ENCODE results near the gene FLT3. TPM values are rescaled to one million over a fixed set of nuclear protein-coding genes. Genes with fewer than 3 reads are reported as not detected.
"Not testable (repeated sequence)": the region's sequence is repeated elsewhere in the genome, so short reads cannot be mapped to it uniquely, and the experiment has no call there.

FLT3 gene
- total and polyA plus RNA-seq, 2 donors from 2014 or later, result 2.9 TPM; not detected in 1

DNA sequence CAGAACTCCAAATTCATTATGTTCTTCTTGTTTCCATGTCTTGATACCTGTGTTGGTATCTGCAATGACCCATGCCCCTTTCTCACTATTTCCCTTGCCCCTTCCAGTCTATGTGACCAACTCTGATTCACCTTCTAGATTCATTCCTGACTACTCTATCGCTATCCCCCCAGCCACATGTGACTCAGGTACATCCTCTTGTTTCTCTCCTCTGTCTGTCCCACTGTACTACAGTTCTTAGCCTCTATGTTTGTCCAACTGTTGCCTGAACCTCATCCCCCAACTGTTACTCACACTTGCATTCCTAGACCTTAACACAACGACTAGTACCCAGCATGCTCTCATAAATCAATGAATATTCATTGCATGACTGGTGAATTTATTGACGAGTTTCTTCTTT is 10.0 kb upstream of the FLT3 start:
- Histone ChIP-seq H3K27ac (ENCODE audit: low read depth in 2 of 2, low read length in 2 of 2) (no peak overlapping the region), H3K4me1 (ENCODE audit: control insufficient read depth in 2 of 3, insufficient read depth in 2 of 3, low read depth in 1 of 3, low read length in 3 of 3) (no peaks in the 10 kb centered on the region), H3K4me3 (ENCODE audit: low read length in 3 of 3) (no peak overlapping the region), H3K9me3 (ENCODE audit: control insufficient read depth in 2 of 3, insufficient read depth in 1 of 3, low read length in 3 of 3) (no peaks in the 10 kb centered on the region), H3K9ac (ENCODE audit: low read length in 3 of 3) (no peak overlapping the region), H3K27me3 (ENCODE audit: control insufficient read depth, insufficient read depth, low read length) (no peaks in the 10 kb centered on the region), H3K36me3 (ENCODE audit: control insufficient read depth in 2 of 3, insufficient read depth in 3 of 3, low read length in 3 of 3) (no peaks in the 10 kb centered on the region)
- TF ChIP-seq, protein P1, sequence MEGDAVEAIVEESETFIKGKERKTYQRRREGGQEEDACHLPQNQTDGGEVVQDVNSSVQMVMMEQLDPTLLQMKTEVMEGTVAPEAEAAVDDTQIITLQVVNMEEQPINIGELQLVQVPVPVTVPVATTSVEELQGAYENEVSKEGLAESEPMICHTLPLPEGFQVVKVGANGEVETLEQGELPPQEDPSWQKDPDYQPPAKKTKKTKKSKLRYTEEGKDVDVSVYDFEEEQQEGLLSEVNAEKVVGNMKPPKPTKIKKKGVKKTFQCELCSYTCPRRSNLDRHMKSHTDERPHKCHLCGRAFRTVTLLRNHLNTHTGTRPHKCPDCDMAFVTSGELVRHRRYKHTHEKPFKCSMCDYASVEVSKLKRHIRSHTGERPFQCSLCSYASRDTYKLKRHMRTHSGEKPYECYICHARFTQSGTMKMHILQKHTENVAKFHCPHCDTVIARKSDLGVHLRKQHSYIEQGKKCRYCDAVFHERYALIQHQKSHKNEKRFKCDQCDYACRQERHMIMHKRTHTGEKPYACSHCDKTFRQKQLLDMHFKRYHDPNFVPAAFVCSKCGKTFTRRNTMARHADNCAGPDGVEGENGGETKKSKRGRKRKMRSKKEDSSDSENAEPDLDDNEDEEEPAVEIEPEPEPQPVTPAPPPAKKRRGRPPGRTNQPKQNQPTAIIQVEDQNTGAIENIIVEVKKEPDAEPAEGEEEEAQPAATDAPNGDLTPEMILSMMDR (IDR thresholded peaks at IDR 0.05; ENCODE audit: borderline replicate concordance, extremely low read depth, insufficient read depth), result no peak
- intact Hi-C loops (cut with DNase I), result no loop called here
- DNase-seq, result no peak
- FAIRE-seq, result no peak

DNA sequence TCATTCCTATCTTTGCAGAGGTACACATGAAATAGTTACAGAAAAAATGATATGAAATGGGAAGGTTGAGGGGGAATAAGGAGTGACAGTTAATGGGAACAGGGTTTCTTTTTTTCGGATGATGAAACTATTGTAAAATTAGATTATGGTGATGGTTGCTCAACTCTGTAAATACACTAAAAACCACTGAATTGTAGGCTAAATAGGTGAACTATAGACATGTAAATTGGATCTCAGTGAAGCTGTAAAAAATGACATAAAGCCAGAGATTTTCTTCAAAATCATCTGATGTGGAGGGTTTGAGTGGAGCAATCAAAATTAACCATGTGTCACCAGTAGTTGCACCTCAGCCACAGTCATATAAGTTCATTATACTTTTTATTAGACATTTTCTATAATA is 6.6 kb upstream of the FLT3 start:
- no peak overlapping the region for H3K27ac ChIP-seq (ENCODE audit: low read depth in 2 of 2, low read length in 2 of 2)
- H3K9ac ChIP-seq (ENCODE audit: low read length in 3 of 3), result no peak overlapping the region
- peaks cover 1% of the 10 kb centered on the region for H3K27me3 ChIP-seq (ENCODE audit: control insufficient read depth, insufficient read depth, low read length)
- no peak for DNase-seq
- H3K4me1 ChIP-seq (ENCODE audit: control insufficient read depth in 2 of 3, insufficient read depth in 2 of 3, low read depth in 1 of 3, low read length in 3 of 3), result no peaks in the 10 kb centered on the region
- TF ChIP-seq, protein P1 (IDR thresholded peaks at IDR 0.05; ENCODE audit: borderline replicate concordance, extremely low read depth, insufficient read depth), result no peak
- no peak for FAIRE-seq
- no peak overlapping the region for H3K4me3 ChIP-seq (ENCODE audit: low read length in 3 of 3)
- intact Hi-C loops (cut with DNase I), result no loop called here
- H3K36me3 ChIP-seq (ENCODE audit: control insufficient read depth in 2 of 3, insufficient read depth in 3 of 3, low read length in 3 of 3), result no peaks in the 10 kb centered on the region
- H3K9me3 ChIP-seq (ENCODE audit: control insufficient read depth in 2 of 3, insufficient read depth in 1 of 3, low read length in 3 of 3), result no peaks in the 10 kb centered on the region

DNA sequence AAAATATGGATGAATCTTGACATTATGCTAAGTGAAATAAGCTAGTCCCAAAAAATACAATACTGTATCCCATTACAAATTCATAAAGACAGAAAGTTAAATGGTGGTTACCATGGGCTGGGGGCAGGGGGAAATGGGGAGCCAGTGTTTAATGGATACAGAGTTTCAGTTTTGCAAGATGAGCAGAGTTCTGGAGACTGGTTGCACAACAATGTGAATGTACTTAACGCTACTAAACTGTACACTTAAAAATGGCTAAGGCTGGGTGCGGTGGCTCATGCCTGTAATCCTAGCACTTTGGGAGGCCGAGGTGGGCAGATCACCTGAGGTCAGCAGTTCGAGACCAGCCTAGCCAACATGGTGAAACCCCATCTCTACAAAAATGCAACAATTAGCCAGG is 1.5 kb upstream of the FLT3 start:
- H3K9ac ChIP-seq (ENCODE audit: low read length in 3 of 3); H3K36me3 ChIP-seq (ENCODE audit: control insufficient read depth in 2 of 3, insufficient read depth in 3 of 3, low read length in 3 of 3); H3K4me3 ChIP-seq (ENCODE audit: low read length in 3 of 3); FAIRE-seq; intact Hi-C loops (cut with DNase I); H3K9me3 ChIP-seq (ENCODE audit: control insufficient read depth in 2 of 3, insufficient read depth in 1 of 3, low read length in 3 of 3); DNase-seq; H3K4me1 ChIP-seq (ENCODE audit: control insufficient read depth in 2 of 3, insufficient read depth in 2 of 3, low read depth in 1 of 3, low read length in 3 of 3); H3K27ac ChIP-seq (ENCODE audit: low read depth in 2 of 2, low read length in 2 of 2): not testable (repeated sequence)
- H3K27me3 ChIP-seq (ENCODE audit: control insufficient read depth, insufficient read depth, low read length), result peaks cover 20% of the 10 kb centered on the region

DNA sequence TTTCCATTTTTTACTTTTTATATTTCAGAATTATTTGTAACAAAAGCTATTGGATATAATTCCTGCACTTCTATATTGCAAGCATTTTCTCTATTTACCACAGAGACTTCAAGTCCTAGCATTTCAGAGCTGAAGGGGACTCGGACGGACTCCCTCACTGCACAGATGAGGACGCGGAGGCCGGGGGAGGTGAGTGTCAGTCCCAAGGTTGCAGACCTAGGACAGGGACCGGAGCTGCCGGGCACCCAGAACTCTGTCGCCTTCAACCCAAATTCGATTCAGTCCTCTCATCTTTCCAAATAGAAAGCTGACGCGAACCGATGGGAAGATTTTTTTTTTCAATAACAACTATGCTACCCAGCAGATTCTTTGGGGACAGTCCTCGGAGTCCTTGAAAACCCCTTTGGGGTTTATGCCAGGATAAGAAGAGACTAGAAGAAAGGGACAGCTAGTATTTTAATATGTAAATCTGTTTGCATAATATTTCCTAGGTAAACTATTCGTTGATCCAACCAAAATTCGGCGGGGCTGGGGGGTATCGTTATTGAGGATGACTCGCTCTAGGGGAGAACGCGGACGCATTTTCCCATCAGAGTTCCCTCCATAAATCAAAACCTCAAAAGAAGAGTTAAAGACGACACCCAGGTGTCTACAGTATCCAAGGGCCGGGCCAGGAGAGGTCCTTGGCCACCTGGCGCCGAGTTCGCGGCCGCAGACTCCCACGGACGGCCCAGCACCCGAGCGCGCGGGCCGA is 803 bp downstream of the FLT3 start:
- intact Hi-C loops (cut with DNase I), result no loop called here
- Histone ChIP-seq H3K27me3 (ENCODE audit: control insufficient read depth, insufficient read depth, low read length) (peaks cover 20% of the 10 kb centered on the region), H3K27ac (ENCODE audit: low read depth in 2 of 2, low read length in 2 of 2) (no peak overlapping the region)

More for the DNA sequence above, 803 bp downstream of the FLT3 start:
- Histone ChIP-seq H3K4me3 (ENCODE audit: low read length in 3 of 3) (peak overlapping the region in 1 of 3 donors; percentile 47), H3K4me1 (ENCODE audit: control insufficient read depth in 2 of 3, insufficient read depth in 2 of 3, low read depth in 1 of 3, low read length in 3 of 3) (peaks cover 0 to 4% (median 0%) of the 10 kb centered on the region in 3 donors), H3K36me3 (ENCODE audit: control insufficient read depth in 2 of 3, insufficient read depth in 3 of 3, low read length in 3 of 3) (no peaks in the 10 kb centered on the region), H3K9me3 (ENCODE audit: control insufficient read depth in 2 of 3, insufficient read depth in 1 of 3, low read length in 3 of 3) (peaks cover 0 to 6% (median 4%) of the 10 kb centered on the region in 3 donors), H3K9ac (ENCODE audit: low read length in 3 of 3) (no peak overlapping the region)
- FAIRE-seq (no peak), DNase-seq (peak in 3 of 5 donors; percentile 1 to 35 (median 2))
- TF ChIP-seq, protein P1 (IDR thresholded peaks at IDR 0.05; ENCODE audit: borderline replicate concordance, extremely low read depth, insufficient read depth), result no peak

Data from kidney (tissue), 14 donors.